Measurements from ENCODE around the gene TICAM2.
A peak's percentile ranks its signal among the peaks of the same experiment; 100 is the strongest.

TICAM2 gene

GRCh38 chr5:115616892-115617291 is 14.6 kb upstream of the TICAM2 start:
- intact Hi-C loops (cut with DNase I) = no loop called here
- DNase-seq = no peak

GRCh38 chr5:115616472-115616871 is 14.2 kb upstream of the TICAM2 start:
- no peak for DNase-seq
- intact Hi-C loops (cut with DNase I) = no loop called here

- DNase-seq = no peak
- intact Hi-C loops (cut with DNase I) = no loop called here
Observed at GRCh38 chr5:115611873-115612272, 9.6 kb upstream of the TICAM2 start.

- intact Hi-C loops (cut with DNase I) = no loop called here
Observed at GRCh38 chr5:115607935-115608334, 5.7 kb upstream of the TICAM2 start.

GRCh38 chr5:115605436-115605835 is 3.2 kb upstream of the TICAM2 start:
- DNase-seq = no peak
- intact Hi-C loops (cut with DNase I) = no loop called here

More at GRCh38 chr5:115607935-115608334, 5.7 kb upstream of the TICAM2 start:
- no peak for DNase-seq

- no peak for DNase-seq
- intact Hi-C loops (cut with DNase I) = loop anchor here (2.0 kb wide), 1 partner anchor 22 kb away; no protein-coding TSS in a partner anchor
Observed at GRCh38 chr5:115602591-115603125, 379 bp upstream of the TICAM2 start.

GRCh38 chr5:115600766-115601165 is 1.5 kb downstream of the TICAM2 start:
- DNase-seq = no peak
- intact Hi-C loops (cut with DNase I) = no loop called here

GRCh38 chr5:115599924-115600323 is 2.4 kb downstream of the TICAM2 start:
- intact Hi-C loops (cut with DNase I) = no loop called here
- no peak for DNase-seq

GRCh38 chr5:115599502-115599901 is 2.8 kb downstream of the TICAM2 start:
- intact Hi-C loops (cut with DNase I) = no loop called here
- peak in 5 of 10 donors; percentile 17 to 82 (median 25) for DNase-seq

GRCh38 chr5:115594128-115595047 is 7.9 kb downstream of the TICAM2 start:
- DNase-seq = no peak
- intact Hi-C loops (cut with DNase I) = no loop called here

- no peak for DNase-seq
- intact Hi-C loops (cut with DNase I) = loop anchor here (10.0 kb wide), 1 partner anchor 214 kb away; no protein-coding TSS in a partner anchor
Observed at GRCh38 chr5:115589043-115589442, 13.2 kb downstream of the TICAM2 start.

- no peak for DNase-seq
- intact Hi-C loops (cut with DNase I) = loop anchor here (10.0 kb wide), 1 partner anchor 214 kb away; no protein-coding TSS in a partner anchor
Observed at GRCh38 chr5:115588640-115589039, 13.6 kb downstream of the TICAM2 start.

- DNase-seq = no peak
Observed at GRCh38 chr5:115586525-115587146, 15.6 kb downstream of the TICAM2 start.

GRCh38 chr5:115585265-115585664 is 17.0 kb downstream of the TICAM2 start:
- intact Hi-C loops (cut with DNase I) = loop anchor here (10.0 kb wide), 1 partner anchor 210 kb away; no protein-coding TSS in a partner anchor
- no peak for DNase-seq

More at GRCh38 chr5:115586525-115587146, 15.6 kb downstream of the TICAM2 start:
- intact Hi-C loops (cut with DNase I) = loop anchor here (1.0 to 10.0 kb wide), 2 partner anchors 212 to 277 kb away; no protein-coding TSS in a partner anchor

GRCh38 chr5:115584501-115584900 is 17.8 kb downstream of the TICAM2 start:
- intact Hi-C loops (cut with DNase I) = loop anchor here (10.0 kb wide), 1 partner anchor 210 kb away; no protein-coding TSS in a partner anchor
- no peak for DNase-seq

GRCh38 chr5:115583474-115583873 is 18.8 kb downstream of the TICAM2 start:
- DNase-seq = peak in 2 of 10 donors; percentile 22 to 29
- intact Hi-C loops (cut with DNase I) = loop anchor here (10.0 kb wide), 1 partner anchor 209 kb away; no protein-coding TSS in a partner anchor

- intact Hi-C loops (cut with DNase I) = loop anchor here (10.0 kb wide), 1 partner anchor 206 kb away; no protein-coding TSS in a partner anchor
- no peak for DNase-seq
Observed at GRCh38 chr5:115580941-115581340, 21.3 kb downstream of the TICAM2 start.

- no peak for DNase-seq
- intact Hi-C loops (cut with DNase I) = loop anchor here (10.0 kb wide), 1 partner anchor 205 kb away; no protein-coding TSS in a partner anchor
Observed at GRCh38 chr5:115579747-115580173, 22.5 kb downstream of the TICAM2 start.

- DNase-seq = peak in 1 of 10 donors; percentile 34
- intact Hi-C loops (cut with DNase I) = no loop called here
Observed at GRCh38 chr5:115579216-115579615, 23.1 kb downstream of the TICAM2 start.

GRCh38 chr5:115578657-115579056 is 23.6 kb downstream of the TICAM2 start:
- DNase-seq = no peak
- intact Hi-C loops (cut with DNase I) = no loop called here

GRCh38 chr5:115577741-115578140 is 24.5 kb downstream of the TICAM2 start:
- DNase-seq = no peak
- intact Hi-C loops (cut with DNase I) = no loop called here
